ENCODE measurements around the gene RAD51B.

Gene RAD51B

GRCh38 chr14:68708343-68708742, 888.8 kb downstream of the RAD51B start:
- Histone ChIP-seq H3K27me3 (ENCODE audit: insufficient read depth, poor library complexity, severe bottlenecking) (no peaks in the 10 kb centered on the region), H3K4me1 (ENCODE audit: insufficient read depth, poor library complexity, severe bottlenecking) (peaks cover 29% of the 10 kb centered on the region), H3K36me3 (ENCODE audit: low read depth) (no peaks in the 10 kb centered on the region), H3K4me3 (ENCODE audit: severe bottlenecking) (no peak overlapping the region), H3K9me3 (ENCODE audit: severe bottlenecking) (no peaks in the 10 kb centered on the region), H3K27ac (ENCODE audit: poor library complexity, severe bottlenecking) (no peak overlapping the region)
- ATAC-seq (ENCODE audit: low read depth), result no peak
- no peak for TF ChIP-seq CTCF (IDR thresholded peaks at IDR 0.05; ENCODE audit: poor library complexity, severe bottlenecking)
- DNase-seq (ENCODE audit: low spot score), result no peak

- H3K27ac ChIP-seq (ENCODE audit: poor library complexity, severe bottlenecking), result no peak overlapping the region
- H3K9me3 ChIP-seq (ENCODE audit: severe bottlenecking), result no peaks in the 10 kb centered on the region
- peaks cover 23% of the 10 kb centered on the region for H3K4me1 ChIP-seq (ENCODE audit: insufficient read depth, poor library complexity, severe bottlenecking)
- DNase-seq (ENCODE audit: low spot score), result no peak
- no peak for TF ChIP-seq CTCF (IDR thresholded peaks at IDR 0.05; ENCODE audit: poor library complexity, severe bottlenecking)
- no peaks in the 10 kb centered on the region for H3K36me3 ChIP-seq (ENCODE audit: low read depth)
- H3K27me3 ChIP-seq (ENCODE audit: insufficient read depth, poor library complexity, severe bottlenecking), result no peaks in the 10 kb centered on the region
- no peak for ATAC-seq (ENCODE audit: low read depth)
- H3K4me3 ChIP-seq (ENCODE audit: severe bottlenecking), result no peak overlapping the region
Measured at GRCh38 chr14:68709007-68709406, 889.4 kb downstream of the RAD51B start.

- no peak overlapping the region for H3K4me3 ChIP-seq (ENCODE audit: severe bottlenecking)
- H3K9me3 ChIP-seq (ENCODE audit: severe bottlenecking), result no peaks in the 10 kb centered on the region
- no peaks in the 10 kb centered on the region for H3K36me3 ChIP-seq (ENCODE audit: low read depth)
- peaks cover 9% of the 10 kb centered on the region for H3K4me1 ChIP-seq (ENCODE audit: insufficient read depth, poor library complexity, severe bottlenecking)
- H3K27ac ChIP-seq (ENCODE audit: poor library complexity, severe bottlenecking), result no peak overlapping the region
- DNase-seq (ENCODE audit: low spot score), result no peak
- no peak for TF ChIP-seq CTCF (IDR thresholded peaks at IDR 0.05; ENCODE audit: poor library complexity, severe bottlenecking)
- ATAC-seq (ENCODE audit: low read depth), result no peak
- H3K27me3 ChIP-seq (ENCODE audit: insufficient read depth, poor library complexity, severe bottlenecking), result no peaks in the 10 kb centered on the region
Measured at GRCh38 chr14:68710776-68711175, 891.2 kb downstream of the RAD51B start.

GRCh38 chr14:68711561-68712309, 892.2 kb downstream of the RAD51B start:
- DNase-seq (ENCODE audit: low spot score) (no peak), ATAC-seq (ENCODE audit: low read depth) (no peak)
- Histone ChIP-seq H3K27ac (ENCODE audit: poor library complexity, severe bottlenecking) (no peak overlapping the region), H3K36me3 (ENCODE audit: low read depth) (no peaks in the 10 kb centered on the region), H3K27me3 (ENCODE audit: insufficient read depth, poor library complexity, severe bottlenecking) (no peaks in the 10 kb centered on the region), H3K4me1 (ENCODE audit: insufficient read depth, poor library complexity, severe bottlenecking) (no peaks in the 10 kb centered on the region), H3K4me3 (ENCODE audit: severe bottlenecking) (no peak overlapping the region), H3K9me3 (ENCODE audit: severe bottlenecking) (no peaks in the 10 kb centered on the region)
- no peak for TF ChIP-seq CTCF (IDR thresholded peaks at IDR 0.05; ENCODE audit: poor library complexity, severe bottlenecking)

GRCh38 chr14:68712703-68713370, 893.3 kb downstream of the RAD51B start:
- ATAC-seq (ENCODE audit: low read depth) (no peak), DNase-seq (ENCODE audit: low spot score) (no peak)
- TF ChIP-seq CTCF (IDR thresholded peaks at IDR 0.05; ENCODE audit: poor library complexity, severe bottlenecking), result no peak

More at GRCh38 chr14:68712703-68713370, 893.3 kb downstream of the RAD51B start:
- Histone ChIP-seq H3K27me3 (ENCODE audit: insufficient read depth, poor library complexity, severe bottlenecking) (no peaks in the 10 kb centered on the region), H3K36me3 (ENCODE audit: low read depth) (no peaks in the 10 kb centered on the region), H3K27ac (ENCODE audit: poor library complexity, severe bottlenecking) (no peak overlapping the region), H3K4me3 (ENCODE audit: severe bottlenecking) (no peak overlapping the region), H3K4me1 (ENCODE audit: insufficient read depth, poor library complexity, severe bottlenecking) (no peaks in the 10 kb centered on the region), H3K9me3 (ENCODE audit: severe bottlenecking) (no peaks in the 10 kb centered on the region)

All from RWPE2 (cell line).